Right renal cortex interstitium (tissue), 3 donors: ENCODE results near the gene TRIM63. TPM values are rescaled to one million over a fixed set of nuclear protein-coding genes. Genes with fewer than 3 reads are reported as not detected.

Source experiments
- DNase-seq, 3 donors: peaks; one replicate each; pipeline ENCODE4 v3.0.0-alpha.2; 2013; ENCODE audit warnings: low read depth in 3 of 3, low spot score in 2 of 3
- polyA plus RNA-seq, 3 donors: library from polyadenylated mRNA; unstranded; fragments of 120-200 nt; gene quantifications; one replicate each; pipeline ENCODE4 v1.2.1, GENCODE V29; 2013; ENCODE audit not compliant: insufficient read length in 3 of 3

TRIM63 gene
- polyA plus RNA-seq, 3 donors: 0.82 to 1.3 (median 0.85) TPM

GRCh38 chr1:26020330-26020768 lies 47.1 kb downstream of the TRIM63 start:
- no peak for DNase-seq

- DNase-seq: no peak
These were observed 47.7 kb downstream of the TRIM63 start for GRCh38 chr1:26019641-26020315.

GRCh38 chr1:26017606-26018005 lies 49.8 kb downstream of the TRIM63 start:
- no peak for DNase-seq

GRCh38 chr1:26016953-26017545 lies 50.4 kb downstream of the TRIM63 start:
- DNase-seq: no peak

- DNase-seq: no peak
These were observed 51.0 kb downstream of the TRIM63 start for GRCh38 chr1:26016258-26016952.

- DNase-seq: no peak
These were observed 52.1 kb downstream of the TRIM63 start for GRCh38 chr1:26015358-26015757.

GRCh38 chr1:26014179-26014578 lies 53.3 kb downstream of the TRIM63 start:
- no peak for DNase-seq

GRCh38 chr1:26012864-26013263 lies 54.6 kb downstream of the TRIM63 start:
- DNase-seq: no peak

- no peak for DNase-seq
These were observed 56.6 kb downstream of the TRIM63 start for GRCh38 chr1:26010825-26011224.

- DNase-seq: no peak
These were observed 57.5 kb downstream of the TRIM63 start for GRCh38 chr1:26009796-26010447.

GRCh38 chr1:26006710-26007109 lies 60.7 kb downstream of the TRIM63 start:
- no peak for DNase-seq

- no peak for DNase-seq
These were observed 61.9 kb downstream of the TRIM63 start for GRCh38 chr1:26005434-26006105.

- no peak for DNase-seq
These were observed 63.7 kb downstream of the TRIM63 start for GRCh38 chr1:26003756-26004155.

- DNase-seq: no peak
These were observed 64.2 kb downstream of the TRIM63 start for GRCh38 chr1:26003262-26003661.

Other genes with a start within 250 kb of the TRIM63 start
- gene MTFR1L, start 247.7 kb downstream of the TRIM63 start, polyA plus RNA-seq: 100 to 1,000 TPM in 1 of 3 donors, 10 to 100 TPM in 2; 90.6 to 117 (median 98.1) TPM
- gene AUNIP, start 208.2 kb downstream of the TRIM63 start, polyA plus RNA-seq: 1 to 10 TPM; 3.7 to 4.6 (median 4.0) TPM
- gene PAQR7, start 191.9 kb downstream of the TRIM63 start, polyA plus RNA-seq: 10 to 100 TPM; 25.7 to 29.6 (median 26.7) TPM
- gene STMN1, start 161.2 kb downstream of the TRIM63 start, polyA plus RNA-seq: 1,000 to 10,000 TPM; 1,230 to 1,452 (median 1,364) TPM
- 10 to 100 TPM; 18.8 to 22.9 (median 22.3) TPM for gene PAFAH2, start 69.6 kb downstream of the TRIM63 start, polyA plus RNA-seq
- gene EXTL1, start 45.9 kb downstream of the TRIM63 start, polyA plus RNA-seq: 1 to 10 TPM; 1.1 to 1.5 (median 1.3) TPM
- 1 to 10 TPM; 2.8 to 4.9 (median 4.2) TPM for gene SLC30A2, start 21.5 kb downstream of the TRIM63 start, polyA plus RNA-seq
- gene PDIK1L, start 44.2 kb upstream of the TRIM63 start, polyA plus RNA-seq: 10 to 100 TPM; 20.5 to 22.0 (median 20.7) TPM
- gene FAM110D, start 91.4 kb upstream of the TRIM63 start, polyA plus RNA-seq: 1 to 10 TPM; 1.2 to 1.3 (median 1.2) TPM
- under 1 TPM in 1 of 3 donors, not detected in 2; 0.38 TPM for gene C1orf232, start 101.3 kb upstream of the TRIM63 start, polyA plus RNA-seq
- 10 to 100 TPM; 12.4 to 15.4 (median 13.1) TPM for gene ZNF593, start 102.3 kb upstream of the TRIM63 start, polyA plus RNA-seq
- under 1 TPM; 0.42 to 0.62 (median 0.60) TPM for gene ZNF593OS, start 104.2 kb upstream of the TRIM63 start, polyA plus RNA-seq
- gene CNKSR1, start 109.9 kb upstream of the TRIM63 start, polyA plus RNA-seq: 10 to 100 TPM in 2 of 3 donors, 1 to 10 TPM in 1; 9.0 to 11.7 (median 10.3) TPM
- under 1 TPM in 1 of 3 donors, not detected in 2; 0.10 TPM for gene CATSPER4, start 123.0 kb upstream of the TRIM63 start, polyA plus RNA-seq
- gene CEP85, start 166.6 kb upstream of the TRIM63 start, polyA plus RNA-seq: 10 to 100 TPM; 13.7 to 18.9 (median 15.0) TPM
- 100 to 1,000 TPM in 1 of 3 donors, 10 to 100 TPM in 2; 83.5 to 110 (median 94.5) TPM for gene SH3BGRL3, start 212.5 kb upstream of the TRIM63 start, polyA plus RNA-seq
- 10 to 100 TPM; 33.2 to 35.5 (median 35.3) TPM for gene UBXN11, start 239.0 kb upstream of the TRIM63 start, polyA plus RNA-seq